Bronchial epithelial cell (primary cell): ENCODE data around the gene CHRM4. TPM values are rescaled to one million over a fixed set of nuclear protein-coding genes. Genes with fewer than 3 reads are reported as not detected.

Experiments used
- DNase-seq: peaks from one replicate; pipeline ENCODE4 v3.0.0-alpha.2; 2010; ENCODE audit warnings: low read depth
- FAIRE-seq: peaks from 2 replicates; lab custom pipeline; 2011; peaks lifted over from hg19 to GRCh38; lab: Jason Lieb, UNC
- H3K27me3 ChIP-seq: 2 replicates; pipeline ENCODE4 v1.5.1; 2011; ENCODE audit warnings: low read length; ENCODE audit not compliant: control insufficient read depth, insufficient read depth
- H3K36me3 ChIP-seq: 2 replicates; pipeline ENCODE4 v1.5.1; 2011; ENCODE audit warnings: low read length; ENCODE audit not compliant: control insufficient read depth, insufficient read depth
- H3K4me3 ChIP-seq: 2 replicates; pipeline ENCODE4 v1.5.1; 2011; ENCODE audit warnings: mild to moderate bottlenecking, low read depth, low read length, control low read depth
- CTCF ChIP-seq: IDR thresholded peaks from 2 replicates; pipeline ENCODE4 v1.5.1; 2011; ENCODE audit warnings: mild to moderate bottlenecking, moderate library complexity, low read length, control low read depth, inconsistent platforms; ENCODE audit not compliant: insufficient read depth, severe bottlenecking
- total RNA-seq: library from RNA; depleted of rRNA; stranded (reverse); fragments of >200 nt; gene quantifications from 2 replicates; pipeline ENCODE4 v1.2.1, GENCODE V29; 2014

CHRM4 gene
- total RNA-seq, 1 donor from 2014 or later, result not detected

DNA sequence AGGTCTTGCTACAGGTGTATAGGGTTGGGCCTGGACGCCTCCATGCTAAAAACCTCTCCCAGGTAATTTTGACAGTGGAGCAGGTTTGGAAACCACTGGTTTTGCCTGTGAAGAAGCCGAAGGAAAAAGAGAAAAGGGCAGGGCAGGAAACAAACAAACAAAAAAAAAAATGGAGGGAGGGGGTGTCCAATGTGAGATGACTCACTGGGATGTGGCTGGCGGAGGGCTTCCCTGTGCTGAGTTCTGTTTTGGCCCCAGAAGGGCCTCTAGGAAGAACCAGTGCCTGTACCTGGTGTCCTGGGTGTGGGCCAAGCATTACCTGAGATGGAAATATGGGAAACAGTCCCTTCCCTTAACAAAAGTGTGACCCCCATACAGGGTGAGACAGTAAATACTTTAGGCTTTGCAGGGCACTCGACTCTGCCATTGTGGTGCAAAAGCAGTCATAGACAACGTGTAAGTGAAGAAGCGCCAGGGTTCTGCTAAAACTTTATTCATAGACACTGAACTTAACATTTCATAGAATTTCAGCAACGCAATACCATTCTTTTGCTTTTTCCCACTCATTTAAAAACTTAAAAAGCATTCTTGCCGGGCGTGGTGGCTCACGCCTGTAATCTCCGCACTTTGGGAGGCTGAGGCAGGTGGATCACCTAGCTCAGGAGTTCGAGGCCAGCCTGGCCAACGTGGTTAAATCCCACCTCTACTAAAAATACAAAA lies 53.8 kb downstream of the CHRM4 start:
- TF ChIP-seq CTCF, result no peak
- FAIRE-seq (no peak), DNase-seq (no peak)
- Histone ChIP-seq H3K36me3 (no peaks in the 10 kb centered on the region), H3K4me3 (no peak overlapping the region), H3K27me3 (peaks cover 4% of the 10 kb centered on the region)

GRCh38 chr11:46336563-46337180 lies 54.9 kb downstream of the CHRM4 start:
- no peak for TF ChIP-seq CTCF
- Histone ChIP-seq H3K36me3 (no peaks in the 10 kb centered on the region), H3K4me3 (no peak overlapping the region), H3K27me3 (peaks cover 14% of the 10 kb centered on the region)
- DNase-seq (no peak), FAIRE-seq (peak; percentile 52)

GRCh38 chr11:46335890-46336562 lies 55.5 kb downstream of the CHRM4 start:
- TF ChIP-seq CTCF, result no peak
- Histone ChIP-seq H3K4me3 (no peak overlapping the region), H3K36me3 (no peaks in the 10 kb centered on the region), H3K27me3 (peaks cover 18% of the 10 kb centered on the region)
- FAIRE-seq, result no peak
- peak; percentile 26 for DNase-seq

DNA sequence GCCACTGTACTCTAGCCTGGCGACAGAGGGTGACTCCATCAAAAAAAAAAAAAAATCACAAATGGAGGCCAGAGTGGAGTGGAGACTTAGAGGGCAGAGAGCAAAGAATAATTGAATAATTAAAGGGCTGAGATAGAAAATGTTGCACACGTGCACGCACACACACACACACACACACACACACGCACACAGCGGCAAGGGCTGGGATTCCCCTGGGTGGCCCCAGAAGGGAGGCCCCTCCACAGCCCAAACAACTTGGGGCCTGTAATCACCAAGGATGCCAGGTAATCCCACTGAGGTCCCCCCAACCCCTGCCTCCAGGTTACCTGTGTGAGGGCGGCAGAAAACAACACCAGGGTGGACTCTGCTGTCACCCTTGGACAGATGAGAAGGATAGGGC lies 56.3 kb downstream of the CHRM4 start:
- no peak for TF ChIP-seq CTCF
- Histone ChIP-seq H3K4me3 (no peak overlapping the region), H3K36me3 (no peaks in the 10 kb centered on the region), H3K27me3 (peaks cover 24% of the 10 kb centered on the region)
- FAIRE-seq (no peak), DNase-seq (no peak)

GRCh38 chr11:46334211-46334610 lies 57.4 kb downstream of the CHRM4 start:
- Histone ChIP-seq H3K36me3 (no peaks in the 10 kb centered on the region), H3K27me3 (peaks cover 26% of the 10 kb centered on the region), H3K4me3 (no peak overlapping the region)
- no peak for FAIRE-seq
- no peak for DNase-seq
- no peak for TF ChIP-seq CTCF

Other genes starting within 250 kb of the CHRM4 start
- 0.13 and 0.53 TPM in 2 replicates for gene CREB3L1, start 114.1 kb downstream of the CHRM4 start, total RNA-seq
- gene DGKZ, start 44.3 kb downstream of the CHRM4 start, total RNA-seq, result 30.5 and 35.2 TPM in 2 replicates
- 10.2 and 11.6 TPM in 2 replicates for gene MDK, start 10.1 kb downstream of the CHRM4 start, total RNA-seq
- 11.3 and 14.3 TPM in 2 replicates for gene AMBRA1, start 202.2 kb upstream of the CHRM4 start, total RNA-seq
- 8.4 and 10.4 TPM in 2 replicates for gene HARBI1, start 225.5 kb upstream of the CHRM4 start, total RNA-seq
- 36.9 and 63.5 TPM in 2 replicates for gene ATG13, start 225.8 kb upstream of the CHRM4 start, total RNA-seq